GM19351 (cell line): ENCODE data around the gene PAF1.
"Not testable (repeated sequence)": the region's sequence is repeated elsewhere in the genome, so short reads cannot be mapped to it uniquely, and the experiment has no call there.

Source experiments
- ATAC-seq: cut with Tn5 transposase; IDR thresholded peaks from one replicate; pipeline ENCODE4 v1.9.1; 2021; ENCODE audit warnings: mild to moderate bottlenecking, moderate library complexity; ENCODE audit not compliant: unreplicated experiment

The PAF1 gene

DNA sequence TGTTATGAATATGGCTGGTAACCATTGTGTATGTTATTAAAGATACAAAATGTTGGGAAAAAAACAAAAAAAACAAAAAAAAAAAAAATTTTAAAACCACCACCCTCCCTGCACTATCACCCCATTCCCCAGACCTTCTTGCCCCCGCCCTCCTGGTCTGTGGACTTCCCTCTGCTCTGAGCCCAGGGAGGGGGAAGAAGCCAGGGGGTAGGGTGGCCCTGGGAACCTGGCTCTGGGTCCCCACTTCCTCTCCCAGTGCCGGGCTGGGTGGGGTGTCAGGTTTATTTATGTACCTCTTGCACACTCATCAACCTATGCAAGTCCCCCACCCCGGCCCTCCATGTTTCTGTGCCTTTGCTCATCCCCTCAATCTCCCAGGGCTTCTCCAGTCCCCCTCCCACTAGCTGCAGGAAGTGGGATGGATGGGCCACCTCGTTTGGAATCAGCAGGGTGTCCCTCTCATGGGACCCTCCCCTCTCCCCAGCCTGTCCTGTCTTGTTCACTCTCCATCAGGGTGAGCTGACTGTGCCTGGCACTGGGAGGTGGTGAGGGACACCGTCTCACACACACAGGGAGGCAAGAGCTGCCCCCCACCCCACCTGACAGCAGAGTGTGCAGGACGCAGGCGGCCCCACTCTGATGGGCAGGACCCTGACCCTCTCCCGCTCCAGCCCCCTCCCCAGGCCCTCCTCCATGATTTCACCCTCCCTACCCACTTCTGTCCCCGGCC lies 5.9 kb downstream of the PAF1 start:
- ATAC-seq: no peak

GRCh38 chr19:39382991-39383828 lies 7.7 kb downstream of the PAF1 start:
- no peak for ATAC-seq

- ATAC-seq: no peak
These were observed 8.8 kb downstream of the PAF1 start for GRCh38 chr19:39381910-39382611.

GRCh38 chr19:39380521-39381502 lies 10.1 kb downstream of the PAF1 start:
- ATAC-seq: no peak

DNA sequence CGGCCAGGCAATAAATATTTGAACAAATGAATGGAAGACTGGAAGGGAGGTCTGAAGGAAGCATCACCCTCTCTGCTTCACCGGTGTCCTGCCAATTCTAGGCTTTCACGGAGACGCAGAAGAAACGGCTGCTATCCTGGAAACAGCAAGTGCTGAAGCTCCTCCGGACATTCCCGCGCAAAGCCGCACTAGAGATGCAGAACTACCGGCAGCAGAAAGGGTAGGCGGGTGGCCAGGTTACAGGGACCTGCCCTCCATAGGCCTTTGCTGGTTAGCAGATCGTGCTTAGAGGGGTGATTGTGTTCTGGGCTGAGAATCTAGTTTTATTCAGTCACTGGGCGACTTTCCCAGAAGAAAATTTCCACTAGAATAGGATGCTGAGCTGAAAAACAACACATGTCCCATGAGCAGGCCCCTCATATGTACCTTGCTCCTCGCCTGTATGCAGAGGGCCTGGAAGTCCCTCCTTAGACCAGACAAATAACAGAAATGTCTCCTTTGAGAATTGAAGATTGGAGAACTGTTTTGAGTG lies 11.0 kb downstream of the PAF1 start:
- ATAC-seq: no peak

DNA sequence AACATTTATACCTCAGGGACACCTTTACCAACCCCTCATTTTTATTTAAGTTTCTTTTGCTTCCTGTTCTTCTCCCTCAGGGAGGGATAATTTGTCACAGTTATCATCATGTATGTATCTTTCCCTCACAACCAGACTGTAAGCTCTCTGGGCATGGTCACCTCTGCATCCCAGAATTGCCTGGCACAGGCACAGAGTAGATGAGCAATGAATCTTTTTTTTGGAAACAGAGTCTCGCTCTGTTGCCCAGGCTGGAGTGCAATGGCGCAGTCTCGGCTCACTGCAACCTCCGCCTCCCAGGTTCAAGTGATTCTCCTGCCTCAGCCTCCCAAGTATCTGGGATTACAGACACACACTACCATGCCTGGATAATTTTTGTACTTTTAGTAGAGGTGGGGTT lies 11.5 kb downstream of the PAF1 start:
- not testable (repeated sequence) for ATAC-seq

DNA sequence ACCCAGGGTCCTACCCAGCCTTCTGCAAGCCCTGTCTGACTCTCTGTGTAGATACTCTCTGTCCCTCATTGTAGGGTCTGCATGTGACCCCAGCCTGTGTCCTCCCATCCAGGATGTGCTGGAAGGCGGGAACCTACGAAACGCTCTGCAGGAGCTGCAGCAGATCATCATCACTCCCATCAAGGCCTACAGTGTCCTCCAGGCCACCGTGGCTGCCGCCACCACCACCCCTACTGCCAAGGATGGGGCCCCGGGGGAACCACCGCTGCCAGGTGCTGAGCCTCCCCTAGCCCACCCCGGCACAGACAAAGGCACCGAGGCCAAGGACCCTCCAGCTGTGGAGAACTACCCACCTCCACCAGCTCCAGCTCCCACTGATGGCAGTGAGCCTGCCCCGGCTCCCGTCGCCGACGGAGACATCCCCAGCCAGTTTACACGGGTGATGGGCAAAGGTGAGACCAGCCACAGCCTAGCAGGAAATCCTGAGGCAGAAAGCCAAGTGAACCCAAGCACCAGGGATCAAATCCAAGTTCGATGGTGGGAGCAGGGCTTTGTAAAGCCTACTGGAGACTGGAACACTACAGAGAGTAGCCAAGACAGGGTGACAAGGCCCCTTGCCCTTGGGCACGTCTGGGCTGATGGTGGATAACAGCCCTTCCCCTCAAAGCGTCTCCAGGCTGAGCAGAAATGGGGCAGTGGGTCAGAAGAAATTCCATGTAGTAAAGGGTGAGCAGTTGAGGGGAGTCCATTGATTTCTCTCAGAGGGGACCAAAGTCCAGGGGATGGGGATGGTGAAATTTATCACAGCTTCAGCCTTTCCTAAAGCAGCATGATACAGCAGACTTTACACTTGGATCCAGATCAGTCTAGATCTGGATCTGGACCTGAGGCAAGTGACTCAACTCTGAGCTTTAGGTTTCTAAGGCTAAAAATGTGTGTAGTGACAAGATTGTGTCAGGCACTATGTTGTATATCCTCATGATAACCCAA lies 13.2 kb downstream of the PAF1 start:
- ATAC-seq: no peak

- no peak for ATAC-seq
These were observed 15.0 kb downstream of the PAF1 start for GRCh38 chr19:39375929-39376328.

- no peak for ATAC-seq
These were observed 18.0 kb downstream of the PAF1 start for GRCh38 chr19:39372941-39373340.

DNA sequence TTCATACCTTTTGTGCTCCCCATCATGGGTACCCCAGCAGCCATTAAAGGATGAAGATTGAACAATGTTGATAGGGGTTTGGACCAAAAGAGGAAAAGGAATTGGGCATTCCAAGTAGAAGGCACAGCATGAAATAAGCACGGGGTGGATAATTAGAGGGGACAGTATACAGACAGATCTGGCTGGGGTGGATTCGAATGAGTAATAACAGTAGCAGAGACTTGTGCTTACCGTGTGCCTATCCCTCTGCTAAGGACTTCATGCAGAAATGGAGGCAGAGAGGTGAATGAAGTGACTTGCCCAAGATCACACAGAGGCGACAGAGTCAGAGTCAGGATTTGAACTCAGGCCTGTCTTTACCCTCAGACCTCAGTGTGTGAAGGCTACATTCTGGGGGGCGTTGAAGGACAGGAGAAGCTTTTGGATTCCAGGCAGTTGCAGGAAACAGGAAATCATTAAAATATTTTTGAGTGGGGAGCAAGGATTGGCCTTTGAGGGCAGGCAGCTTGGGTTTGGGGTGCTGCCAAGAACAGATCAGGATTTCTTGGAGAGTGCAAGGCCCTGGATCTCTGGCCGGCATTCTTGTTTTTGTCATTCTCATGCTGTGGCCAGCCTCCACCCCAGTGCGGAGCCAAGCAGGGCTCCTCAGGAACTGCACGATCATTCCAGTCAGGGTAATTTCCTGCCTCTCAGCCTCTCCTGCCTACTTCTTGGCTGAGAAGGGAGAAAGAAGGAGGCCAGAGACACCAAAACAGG lies 18.7 kb downstream of the PAF1 start:
- no peak for ATAC-seq

GRCh38 chr19:39370735-39371134 lies 20.2 kb downstream of the PAF1 start:
- no peak for ATAC-seq

GRCh38 chr19:39369200-39369599 lies 21.7 kb downstream of the PAF1 start:
- ATAC-seq: no peak

- no peak for ATAC-seq
These were observed 25.4 kb downstream of the PAF1 start for GRCh38 chr19:39365531-39365930.

DNA sequence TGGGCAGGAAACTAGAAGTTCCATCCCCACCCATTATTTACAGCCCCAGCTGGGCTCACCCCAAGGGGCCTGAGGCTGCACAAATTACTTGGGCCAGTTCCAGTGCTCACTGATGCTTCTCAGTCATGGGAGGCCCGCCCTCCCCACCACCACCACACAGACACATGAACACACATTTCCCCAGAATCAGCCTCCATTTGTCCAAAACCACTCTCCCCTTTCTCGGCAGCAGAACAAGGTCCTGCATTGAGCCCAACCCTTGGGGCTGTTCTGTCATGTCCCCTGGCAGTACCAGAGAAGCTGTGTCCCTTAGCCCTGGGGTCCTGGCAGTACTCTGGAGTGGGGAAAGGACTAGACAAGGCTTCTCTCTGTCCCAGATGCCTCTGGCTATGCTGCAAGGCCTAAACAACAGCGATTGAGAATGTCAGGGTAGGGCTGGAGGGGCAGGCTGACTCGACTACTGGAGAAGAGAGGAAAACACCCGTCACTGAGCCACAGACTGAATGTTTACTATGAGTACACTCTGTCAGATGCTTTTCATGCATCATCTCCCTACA lies 26.9 kb downstream of the PAF1 start:
- no peak for ATAC-seq

GRCh38 chr19:39362682-39363657 lies 27.9 kb downstream of the PAF1 start:
- no peak for ATAC-seq

DNA sequence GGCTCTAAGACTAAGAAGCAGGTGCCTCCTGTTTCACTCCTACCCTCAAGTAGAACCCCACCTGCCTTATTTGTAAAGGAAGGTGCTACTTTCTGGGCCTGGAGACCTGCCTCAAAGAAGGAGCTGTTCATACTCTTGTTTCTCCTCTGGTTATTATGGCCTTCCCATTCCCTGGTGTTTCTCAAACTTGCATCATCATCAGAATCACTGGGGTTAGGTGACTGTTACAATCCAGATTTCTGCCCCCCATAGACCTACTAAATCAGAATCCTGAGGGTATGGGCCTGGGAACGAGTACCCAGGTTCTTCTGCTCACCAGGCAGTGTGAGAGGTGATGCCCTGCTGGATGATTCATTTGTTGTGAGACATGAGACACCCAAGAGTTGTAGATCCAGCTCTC lies 30.3 kb downstream of the PAF1 start:
- no peak for ATAC-seq

- no peak for ATAC-seq
These were observed 31.9 kb downstream of the PAF1 start for GRCh38 chr19:39359026-39359425.
